Left lung (tissue), 10 donors: ENCODE data around the gene DTNA. TPM values are rescaled to one million over a fixed set of nuclear protein-coding genes. Genes with fewer than 3 reads are reported as not detected.

ENCODE experiments used
- ATAC-seq: fragments of 200-7000 bp; cut with Tn5 transposase; one replicate; pipeline ENCODE4 v1.9.1; 2020; ENCODE audit warnings: moderate library complexity
- DNase-seq, 4 donors: peaks; one replicate each; pipeline ENCODE4 v3.0.0-alpha.2; 2013 to 2020
- H3K27ac ChIP-seq, 2 donors: fragments of 200-600 bp; sonication (generic) in 1 of 2; one replicate each; pipeline versions ENCODE4 v1.5.0 to v1.8.0; 2020 to 2021
- H3K27me3 ChIP-seq, 2 donors: fragments of 200-600 bp; sonication (generic) in 1 of 2; one replicate each; pipeline versions ENCODE4 v1.5.0 to v1.8.0; 2020 to 2021
- H3K36me3 ChIP-seq, 2 donors: fragments of 200-600 bp; sonication (generic) in 1 of 2; one replicate each; pipeline versions ENCODE4 v1.5.0 to v1.8.0; 2020 to 2021
- H3K4me1 ChIP-seq, 2 donors: fragments of 200-600 bp; one replicate each; pipeline ENCODE4 v1.8.0; 2021
- H3K4me3 ChIP-seq, 2 donors: fragments of 200-600 bp; sonication (generic) in 1 of 2; one replicate each; pipeline versions ENCODE4 v1.5.0 to v1.8.0; 2020 to 2021; ENCODE audit warnings: mild to moderate bottlenecking in 1 of 2
- H3K9me3 ChIP-seq, 2 donors: fragments of 200-600 bp; sonication (generic) in 1 of 2; one replicate each; pipeline versions ENCODE4 v1.5.0 to v1.8.0; 2020 to 2021
- intact Hi-C, 2 donors: fragments of 100-400 bp; cut with DNase I; formaldehyde crosslinking; loops; one replicate each; pipeline versions ENCODE4 v1.11.2 to v1.14.2; 2022
- polyA plus RNA-seq, 6 donors: library from polyadenylated mRNA; unstranded; fragments of 120-200 nt; gene quantifications; one replicate each; pipeline ENCODE4 v1.2.1, GENCODE V29; 2013; ENCODE audit not compliant: insufficient read length in 6 of 6
- total RNA-seq, 2 donors: library from RNA; stranded (reverse); fragmentation: NEBNext Ultra II Directional; extraction: Animal tissue kit (Norgen Biotek cat#: 25700); gene quantifications; one replicate each; pipeline ENCODE4 v1.2.1, GENCODE V29; 2021
- TF ChIP-seq, protein P1 (sequence below), 2 donors: fragments of 200-600 bp; sonication (generic) in 1 of 2; IDR thresholded peaks; one replicate each; pipeline versions ENCODE4 v1.5.0 to v1.8.0; 2021; ENCODE audit warnings: antibody characterized with exemption in 2 of 2
- donor health status: DM: no; HTN: yes; CAD: no.
- donor health status: DM: no; HTN: no; CAD: no.

DTNA gene
- total and polyA plus RNA-seq, 8 donors: 3.7 to 13.1 (median 11.2) TPM

DNA sequence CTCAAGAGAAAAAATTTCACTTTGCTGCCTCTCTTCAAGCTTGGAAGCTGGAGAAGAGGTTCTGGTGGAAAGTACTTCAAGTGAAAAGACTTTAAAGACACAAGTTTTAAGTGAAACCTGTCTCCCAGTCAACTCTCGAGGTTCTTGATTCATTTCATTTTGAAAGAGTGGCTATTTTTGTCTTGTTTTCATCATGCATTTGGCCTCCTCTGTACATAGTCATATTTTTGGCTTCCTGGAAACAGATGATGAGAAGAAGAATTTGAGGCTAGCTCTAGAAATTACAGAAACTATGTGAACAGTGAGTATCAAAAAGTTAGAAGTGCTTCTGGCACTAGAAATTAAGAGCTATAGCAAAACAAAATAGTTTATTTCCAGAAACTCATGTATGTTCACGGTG is 124.8 kb downstream of the DTNA start:
- DNase-seq: peak in 1 of 4 donors; percentile 4

DNA sequence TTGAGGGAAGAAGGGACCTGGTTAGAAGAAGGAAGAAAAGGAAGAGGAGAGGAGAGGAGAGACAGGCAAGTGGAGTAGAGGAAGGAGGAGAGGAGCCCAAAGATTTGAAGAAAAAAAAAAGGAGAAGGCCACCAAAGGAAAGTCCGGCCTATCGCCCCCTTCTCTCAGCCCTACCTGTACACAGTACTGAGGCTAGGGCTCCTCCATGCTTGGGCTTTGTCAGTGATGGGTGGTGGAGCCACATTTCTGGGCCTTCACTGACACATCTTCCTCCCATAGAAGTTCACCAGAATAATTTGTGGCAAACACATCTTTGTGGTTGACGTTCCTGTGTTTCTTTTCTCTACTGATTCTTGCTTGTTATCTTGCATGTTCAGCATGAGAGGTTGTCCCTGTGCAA is 125.4 kb downstream of the DTNA start:
- ATAC-seq (no peak), DNase-seq (no peak)
- peak overlapping the region in 1 of 2 donors; percentile 61 for H3K27ac ChIP-seq
- H3K36me3 ChIP-seq: no peaks in the 10 kb centered on the region
- TF ChIP-seq, protein P1, sequence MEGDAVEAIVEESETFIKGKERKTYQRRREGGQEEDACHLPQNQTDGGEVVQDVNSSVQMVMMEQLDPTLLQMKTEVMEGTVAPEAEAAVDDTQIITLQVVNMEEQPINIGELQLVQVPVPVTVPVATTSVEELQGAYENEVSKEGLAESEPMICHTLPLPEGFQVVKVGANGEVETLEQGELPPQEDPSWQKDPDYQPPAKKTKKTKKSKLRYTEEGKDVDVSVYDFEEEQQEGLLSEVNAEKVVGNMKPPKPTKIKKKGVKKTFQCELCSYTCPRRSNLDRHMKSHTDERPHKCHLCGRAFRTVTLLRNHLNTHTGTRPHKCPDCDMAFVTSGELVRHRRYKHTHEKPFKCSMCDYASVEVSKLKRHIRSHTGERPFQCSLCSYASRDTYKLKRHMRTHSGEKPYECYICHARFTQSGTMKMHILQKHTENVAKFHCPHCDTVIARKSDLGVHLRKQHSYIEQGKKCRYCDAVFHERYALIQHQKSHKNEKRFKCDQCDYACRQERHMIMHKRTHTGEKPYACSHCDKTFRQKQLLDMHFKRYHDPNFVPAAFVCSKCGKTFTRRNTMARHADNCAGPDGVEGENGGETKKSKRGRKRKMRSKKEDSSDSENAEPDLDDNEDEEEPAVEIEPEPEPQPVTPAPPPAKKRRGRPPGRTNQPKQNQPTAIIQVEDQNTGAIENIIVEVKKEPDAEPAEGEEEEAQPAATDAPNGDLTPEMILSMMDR (IDR thresholded peaks at IDR 0.05): no peak
- no peaks in the 10 kb centered on the region for H3K9me3 ChIP-seq
- H3K4me3 ChIP-seq: no peak overlapping the region
- intact Hi-C loops: no loop called here
- H3K27me3 ChIP-seq: no peaks in the 10 kb centered on the region
- no peaks in the 10 kb centered on the region for H3K4me1 ChIP-seq

More for the DNA sequence above, 124.8 kb downstream of the DTNA start:
- no peaks in the 10 kb centered on the region for H3K27me3 ChIP-seq
- intact Hi-C loops: no loop called here
- ATAC-seq: peak; percentile 36
- H3K36me3 ChIP-seq: no peaks in the 10 kb centered on the region
- H3K9me3 ChIP-seq: no peaks in the 10 kb centered on the region
- TF ChIP-seq, protein P1 (IDR thresholded peaks at IDR 0.05): no peak
- no peaks in the 10 kb centered on the region for H3K4me1 ChIP-seq
- H3K4me3 ChIP-seq: no peak overlapping the region
- H3K27ac ChIP-seq: peak overlapping the region in 1 of 2 donors; percentile 61

DNA sequence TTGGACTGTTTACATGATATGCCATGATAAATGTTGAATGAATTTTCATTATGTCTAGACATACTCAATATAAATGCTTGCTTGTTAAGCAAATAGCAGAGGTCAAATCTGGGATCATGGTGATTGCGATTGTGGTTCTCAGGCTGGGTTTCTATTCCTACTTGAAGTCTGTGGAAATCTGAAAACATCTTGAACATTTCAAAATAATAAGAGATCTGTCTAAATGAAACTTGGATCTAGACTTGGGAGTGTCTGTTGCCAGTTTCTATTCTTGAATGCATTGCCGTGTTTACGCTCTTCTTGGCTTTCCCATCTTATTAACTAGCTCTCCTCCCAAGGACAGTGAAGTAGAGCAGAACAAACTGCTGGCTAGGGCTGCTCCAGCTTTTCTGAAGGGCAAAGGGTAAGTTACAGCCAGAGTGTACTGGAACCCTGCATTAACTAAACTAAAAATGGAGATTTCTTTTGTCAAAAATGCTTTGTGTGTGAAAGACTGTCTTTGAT is 127.7 kb downstream of the DTNA start:
- H3K9me3 ChIP-seq: no peaks in the 10 kb centered on the region
- H3K4me3 ChIP-seq: no peak overlapping the region
- no peaks in the 10 kb centered on the region for H3K36me3 ChIP-seq
- H3K27me3 ChIP-seq: no peaks in the 10 kb centered on the region
- peak overlapping the region; percentile 14 to 21 for H3K27ac ChIP-seq
- intact Hi-C loops: no loop called here
- no peaks in the 10 kb centered on the region for H3K4me1 ChIP-seq
- DNase-seq (peak in 2 of 4 donors; percentile 84 to 87), ATAC-seq (peak; percentile 83)
- TF ChIP-seq, protein P1 (IDR thresholded peaks at IDR 0.05): no peak

DNA sequence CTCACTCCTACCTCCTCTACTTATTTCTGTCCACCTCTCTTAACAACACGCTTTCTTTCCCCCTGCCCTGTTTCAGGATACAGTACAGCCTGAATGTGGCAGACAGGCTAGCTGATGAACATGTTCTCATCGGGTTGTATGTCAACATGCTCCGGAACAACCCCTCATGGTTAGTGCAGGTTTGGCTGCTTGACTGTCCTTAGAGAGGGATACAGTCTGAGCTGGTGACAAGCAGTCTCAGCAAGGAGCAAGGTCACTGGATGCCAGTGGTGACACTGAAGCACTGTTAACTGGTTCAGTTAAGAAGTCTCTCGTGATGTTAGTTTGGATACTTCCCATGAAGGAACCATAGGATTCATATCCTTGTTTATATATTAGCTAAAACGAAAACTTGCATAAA is 128.6 kb downstream of the DTNA start:
- Histone ChIP-seq H3K4me1 (no peaks in the 10 kb centered on the region), H3K36me3 (no peaks in the 10 kb centered on the region), H3K9me3 (no peaks in the 10 kb centered on the region), H3K27ac (peak overlapping the region in 1 of 2 donors; percentile 21), H3K4me3 (no peak overlapping the region), H3K27me3 (no peaks in the 10 kb centered on the region)
- DNase-seq (no peak), ATAC-seq (no peak)
- TF ChIP-seq, protein P1 (IDR thresholded peaks at IDR 0.05): no peak
- intact Hi-C loops: no loop called here

DNA sequence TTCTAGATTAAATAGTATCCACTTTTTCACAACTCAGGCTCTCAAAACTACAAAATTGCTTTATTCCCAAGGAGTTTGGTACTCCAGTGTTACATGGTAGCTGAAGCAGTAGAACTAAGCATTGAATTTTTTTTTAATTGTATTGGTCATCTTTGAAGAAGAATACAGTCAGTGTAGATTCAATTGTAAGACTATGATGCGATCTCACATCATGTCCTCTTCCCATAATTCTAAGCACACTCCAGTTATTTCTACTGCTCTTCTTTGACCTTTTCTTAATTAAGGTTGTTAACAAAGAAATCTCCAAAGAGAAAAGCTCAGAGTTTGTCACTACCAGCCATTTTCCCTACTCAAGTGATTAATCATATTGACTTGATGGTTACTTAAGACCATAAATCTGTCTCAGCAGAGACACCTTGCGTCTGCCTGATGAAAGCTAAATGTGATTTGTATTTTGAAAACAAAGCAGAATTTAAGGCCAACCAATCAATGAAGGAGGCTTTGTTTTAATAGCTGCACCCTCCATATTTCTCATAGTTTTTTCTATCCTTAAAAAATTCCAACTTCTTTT is 130.2 kb downstream of the DTNA start:
- H3K27me3 ChIP-seq: no peaks in the 10 kb centered on the region
- H3K9me3 ChIP-seq: no peaks in the 10 kb centered on the region
- TF ChIP-seq, protein P1 (IDR thresholded peaks at IDR 0.05): no peak
- no peak for ATAC-seq
- H3K4me3 ChIP-seq: no peak overlapping the region
- no peaks in the 10 kb centered on the region for H3K36me3 ChIP-seq
- no peak for DNase-seq
- H3K27ac ChIP-seq: no peak overlapping the region
- intact Hi-C loops: no loop called here
- H3K4me1 ChIP-seq: no peaks in the 10 kb centered on the region
